Psoas muscle (tissue), 8 donors: ENCODE measurements around the gene CIDEC. TPM values are rescaled to one million over a fixed set of nuclear protein-coding genes. Genes with fewer than 3 reads are reported as not detected.

ENCODE experiments used
- ATAC-seq, 4 donors: fragments of 200-7000 bp; cut with Tn5 transposase; one replicate each; pipeline ENCODE4 v1.9.1; 2020; ENCODE audit warnings: moderate library complexity in 3 of 4, mild to moderate bottlenecking in 2 of 4
- DNase-seq, 2 donors: peaks; one replicate each; pipeline ENCODE4 v3.0.0-alpha.2; 2020
- H3K27ac ChIP-seq: fragments of 200-600 bp; one replicate; pipeline ENCODE4 v1.8.0; 2022
- H3K27me3 ChIP-seq, 3 donors: fragments of 200-600 bp in 1 of 3; one replicate each; pipeline versions ENCODE4 v1.6.1 to v1.8.0; 2013 to 2022; ENCODE audit warnings: low read length in 2 of 3, mild to moderate bottlenecking in 2 of 3, moderate library complexity in 1 of 3; ENCODE audit not compliant: insufficient read depth in 3 of 3
- H3K36me3 ChIP-seq, 2 donors: fragments of 200-600 bp in 1 of 2; one replicate each; pipeline versions ENCODE4 v1.6.1 to v1.8.0; 2013 to 2022; ENCODE audit warnings: low read depth in 1 of 2, mild to moderate bottlenecking in 1 of 2, moderate library complexity in 1 of 2; ENCODE audit not compliant: insufficient read depth in 1 of 2
- H3K4me1 ChIP-seq: fragments of 200-600 bp; one replicate; pipeline ENCODE4 v1.8.0; 2022
- H3K4me3 ChIP-seq: fragments of 200-600 bp; one replicate; pipeline ENCODE4 v1.8.0; 2022; ENCODE audit warnings: mild to moderate bottlenecking
- H3K9me3 ChIP-seq: fragments of 200-600 bp; one replicate; pipeline ENCODE4 v1.8.0; 2022
- CTCF ChIP-seq: fragments of 200-600 bp; IDR thresholded peaks from one replicate; pipeline ENCODE4 v1.8.0; 2022; ENCODE audit warnings: antibody characterized with exemption
- WGBS, 3 donors: extraction: QIAGEN DNeasy Blood & Tissue Kit; methylation state at CpG; one replicate each; pipeline versions ENCODE4 v1.1.6 to v1.1.7; 2013; 5-methylcytosine and 5-hydroxymethylcytosine counted together
- intact Hi-C, 2 donors: fragments of 100-400 bp; cut with DNase I; formaldehyde crosslinking; loops; one replicate each; pipeline versions ENCODE4 v1.11.0 to v1.14.2; 2022
- polyA plus RNA-seq, 3 donors: library from polyadenylated mRNA; stranded (reverse); fragments of 200-250 nt; gene quantifications; one replicate each; pipeline ENCODE4 v1.2.3, GENCODE V29; 2013
- total RNA-seq, 4 donors: library from RNA; stranded (reverse); fragmentation: NEBNext Ultra II Directional in 2 of 4; extraction: Animal tissue kit (Norgen Biotek cat#: 25700) in 2 of 4; gene quantifications; one replicate each; pipeline versions ENCODE4 v1.2.1 to v1.2.4, GENCODE V29; 2021 to 2023
- donor health status: healthy with polysubstance abuse.
- donor health status: DM: no; HTN: no; CAD: no; lungs with moderate emphysema.
- donor health status: Bipolar disorder and iron deficiency.
- donor health status: healthy.
- donor health status: DM: yes; HTN: yes; CAD: no.
- donor health status: DM: no; HTN: no; CAD: no.
- donor health status: DM: no; HTN: no; CAD: no.
- donor health status: DM: yes; HTN: yes; CAD: no.

The CIDEC gene
- total and polyA plus RNA-seq, 7 donors, result 0.75 to 15.0 (median 3.3) TPM

GRCh38 chr3:9864200-9864927 is 15.7 kb downstream of the CIDEC start:
- Histone ChIP-seq H3K27me3 (no peaks in the 10 kb centered on the region), H3K9me3 (no peaks in the 10 kb centered on the region), H3K27ac (peak overlapping the region; percentile 30), H3K4me3 (no peak overlapping the region), H3K36me3 (no peaks in the 10 kb centered on the region), H3K4me1 (no peaks in the 10 kb centered on the region)
- intact Hi-C loops, result loop anchor here in 1 of 2 donors (10.0 kb wide), 1 partner anchor 50 kb away; the partner anchor contains the start of gene IL17RC
- ATAC-seq (peak in 1 of 4 donors; percentile 31), DNase-seq (peak; percentile 53 to 61)
- no peak for TF ChIP-seq CTCF
- WGBS, 3 donors, result 49 to 57% (median 55%) methylated on average over 16 of the region's 16 CpGs

DNA sequence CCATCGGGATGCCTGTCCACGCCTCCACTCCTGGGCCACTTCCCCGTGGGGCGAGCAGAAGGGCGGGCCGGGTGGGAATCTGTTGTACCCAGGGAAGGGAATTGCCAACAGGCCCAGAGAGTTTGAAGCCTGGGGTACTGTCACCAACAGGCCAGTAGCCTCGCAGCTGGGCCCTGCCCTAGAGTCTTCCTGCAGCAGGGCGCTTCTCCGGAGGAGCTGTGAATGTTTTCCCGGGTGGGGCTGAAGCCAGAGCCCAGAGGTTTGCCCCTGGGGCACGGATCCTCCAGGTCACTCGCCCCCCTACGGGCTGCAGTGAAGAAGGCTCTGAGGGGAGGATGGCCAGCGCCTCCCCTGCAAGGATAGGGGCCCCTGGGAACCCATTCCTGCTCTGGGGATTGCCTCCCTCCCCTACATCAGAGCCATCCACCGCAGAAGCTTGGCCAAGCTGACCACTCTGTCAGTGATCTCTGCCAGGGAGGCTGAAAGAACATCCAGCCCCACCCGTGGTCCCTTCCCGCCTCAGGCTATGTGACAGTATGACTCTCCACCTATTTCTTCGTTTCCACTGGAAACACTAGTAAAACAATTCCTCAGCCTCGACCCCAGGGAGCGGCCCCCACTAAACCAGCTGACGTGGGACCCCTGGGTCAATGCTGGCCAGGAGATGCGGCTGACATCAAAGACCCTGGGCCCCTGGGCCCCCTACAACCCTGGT is 16.8 kb downstream of the CIDEC start:
- TF ChIP-seq CTCF, result no peak
- Histone ChIP-seq H3K36me3 (no peaks in the 10 kb centered on the region), H3K4me3 (peak overlapping the region; percentile 65), H3K9me3 (no peaks in the 10 kb centered on the region), H3K4me1 (no peaks in the 10 kb centered on the region), H3K27me3 (no peaks in the 10 kb centered on the region), H3K27ac (no peak overlapping the region)
- intact Hi-C loops, result loop anchor here in 1 of 2 donors (10.0 kb wide), 1 partner anchor 52 kb away; the partner anchor contains the start of gene IL17RC
- ATAC-seq, result peak in 3 of 4 donors; percentile 5 to 22 (median 19)
- no peak for DNase-seq
- WGBS, 3 donors, result 56 to 78% (median 63%) methylated on average over 16 to 22 of the region's 22 CpGs

DNA sequence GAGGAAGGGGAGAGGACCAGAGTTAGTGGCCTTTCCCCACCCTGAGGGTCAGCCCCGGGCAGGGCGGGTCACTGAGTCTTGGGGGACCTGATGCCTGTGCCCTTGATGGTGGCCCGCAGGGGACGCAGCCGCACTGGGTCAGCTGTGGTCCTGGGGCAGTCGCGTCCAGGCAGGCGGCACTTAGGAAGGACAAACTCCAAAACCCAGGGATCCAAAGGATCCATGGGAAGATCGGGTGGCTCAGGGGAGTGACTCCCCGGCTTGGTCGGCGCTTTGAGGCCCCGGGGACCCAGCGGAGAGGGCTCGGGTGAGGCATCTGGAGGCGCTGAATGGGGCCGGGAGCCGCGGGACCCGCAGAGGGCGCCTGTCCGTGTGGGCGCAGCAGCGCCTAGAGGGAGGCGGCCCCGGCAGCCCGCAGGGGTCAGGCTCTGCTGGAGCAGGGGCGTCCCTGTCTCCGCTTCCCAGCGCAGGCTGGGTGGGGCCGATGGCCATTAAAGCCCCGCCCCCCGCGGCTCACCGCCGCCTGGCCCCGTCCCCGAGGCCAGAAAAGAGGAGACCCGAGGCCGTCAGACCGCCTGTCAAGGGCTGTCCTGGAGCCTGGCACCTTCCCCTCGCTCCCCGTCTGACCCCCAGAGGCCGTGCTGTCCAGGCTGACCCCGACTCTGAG is 17.5 kb downstream of the CIDEC start:
- intact Hi-C loops, result loop anchor here in 1 of 2 donors (10.0 kb wide), 1 partner anchor 52 kb away; the partner anchor contains the start of gene IL17RC
- peak; percentile 70 to 84 for DNase-seq
- no peaks in the 10 kb centered on the region for H3K36me3 ChIP-seq
- 12 to 20% (median 17%) methylated on average over 31 to 45 of the region's 45 CpGs for WGBS, 3 donors
- H3K4me1 ChIP-seq, result no peaks in the 10 kb centered on the region
- no peaks in the 10 kb centered on the region for H3K27me3 ChIP-seq
- H3K9me3 ChIP-seq, result no peaks in the 10 kb centered on the region
- peak overlapping the region; percentile 65 for H3K4me3 ChIP-seq
- TF ChIP-seq CTCF, result peak; percentile 44
- no peak overlapping the region for H3K27ac ChIP-seq
- peak; percentile 79 to 92 (median 87) for ATAC-seq

DNA sequence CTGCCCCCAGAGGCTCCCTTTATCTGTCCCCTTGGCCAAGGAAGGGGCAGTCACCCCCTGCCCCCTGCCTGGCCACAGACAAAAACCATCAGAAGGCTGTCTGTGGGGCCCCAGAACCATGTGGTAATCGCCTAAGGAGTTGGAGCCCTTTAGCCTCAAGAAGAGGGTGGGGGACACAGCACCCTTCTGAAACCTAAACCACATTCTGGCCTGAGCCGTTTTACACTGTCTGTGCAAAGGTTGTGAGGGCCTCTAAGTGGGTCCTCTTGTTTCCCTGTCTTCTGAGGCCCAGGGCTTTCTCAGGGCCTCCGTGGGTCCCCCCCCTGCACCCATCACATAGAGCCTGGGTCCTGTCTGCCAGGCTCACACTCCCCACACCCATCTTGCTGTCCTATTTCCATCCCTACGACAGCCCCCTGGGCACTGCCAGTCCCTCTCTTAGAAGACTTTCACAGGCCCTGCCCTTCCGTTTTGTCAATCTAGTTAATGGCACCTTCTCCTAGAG is 18.4 kb downstream of the CIDEC start:
- no peak for DNase-seq
- no peaks in the 10 kb centered on the region for H3K36me3 ChIP-seq
- H3K4me3 ChIP-seq, result no peak overlapping the region
- H3K27me3 ChIP-seq, result no peaks in the 10 kb centered on the region
- no peak for TF ChIP-seq CTCF
- no peaks in the 10 kb centered on the region for H3K9me3 ChIP-seq
- 89 to 90% (median 89%) methylated on average over 5 of the region's 5 CpGs for WGBS, 3 donors
- no peak overlapping the region for H3K27ac ChIP-seq
- intact Hi-C loops, result loop anchor here in 1 of 2 donors (10.0 kb wide), 1 partner anchor 53 kb away; the partner anchor contains the start of gene IL17RC
- no peak for ATAC-seq
- no peaks in the 10 kb centered on the region for H3K4me1 ChIP-seq
